ENCODE results near the gene SYT13.

The SYT13 gene

GRCh38 chr11:45285930-45286632 is at the start of gene SYT13:
Gene SYT13 (minus strand): TSS chr11:45286341. CDS start chr11:45286207, 134 bp downstream.
- TF ChIP-seq GATA3 (IDR thresholded peaks at IDR 0.05; ENCODE audit: low read depth, low read length) (no peak), GATA2 (IDR thresholded peaks at IDR 0.05; ENCODE audit: low read depth, low read length) (no peak)

GRCh38 chr11:45335434-45335833 is 49.3 kb upstream of the SYT13 start:
- no peak for TF ChIP-seq GATA3 (IDR thresholded peaks at IDR 0.05; ENCODE audit: low read depth, low read length)
- TF ChIP-seq GATA2 (IDR thresholded peaks at IDR 0.05; ENCODE audit: low read depth, low read length): no peak

- TF ChIP-seq GATA2 (IDR thresholded peaks at IDR 0.05; ENCODE audit: low read depth, low read length) (no peak), GATA3 (IDR thresholded peaks at IDR 0.05; ENCODE audit: low read depth, low read length) (no peak)
Measured at GRCh38 chr11:45334836-45335235, 48.7 kb upstream of the SYT13 start.

- TF ChIP-seq GATA3 (IDR thresholded peaks at IDR 0.05; ENCODE audit: low read depth, low read length) (no peak), GATA2 (IDR thresholded peaks at IDR 0.05; ENCODE audit: low read depth, low read length) (no peak)
Measured at GRCh38 chr11:45334410-45334809, 48.3 kb upstream of the SYT13 start.

GRCh38 chr11:45333001-45333971 is 47.1 kb upstream of the SYT13 start:
- no peak for TF ChIP-seq GATA2 (IDR thresholded peaks at IDR 0.05; ENCODE audit: low read depth, low read length)
- no peak for TF ChIP-seq GATA3 (IDR thresholded peaks at IDR 0.05; ENCODE audit: low read depth, low read length)

- no peak for TF ChIP-seq GATA2 (IDR thresholded peaks at IDR 0.05; ENCODE audit: low read depth, low read length)
- TF ChIP-seq GATA3 (IDR thresholded peaks at IDR 0.05; ENCODE audit: low read depth, low read length): no peak
Measured at GRCh38 chr11:45332276-45332934, 46.3 kb upstream of the SYT13 start.

GRCh38 chr11:45331839-45332238 is 45.7 kb upstream of the SYT13 start:
- TF ChIP-seq GATA2 (IDR thresholded peaks at IDR 0.05; ENCODE audit: low read depth, low read length): no peak
- no peak for TF ChIP-seq GATA3 (IDR thresholded peaks at IDR 0.05; ENCODE audit: low read depth, low read length)

GRCh38 chr11:45328726-45329125 is 42.6 kb upstream of the SYT13 start:
- no peak for TF ChIP-seq GATA2 (IDR thresholded peaks at IDR 0.05; ENCODE audit: low read depth, low read length)
- TF ChIP-seq GATA3 (IDR thresholded peaks at IDR 0.05; ENCODE audit: low read depth, low read length): no peak

GRCh38 chr11:45324459-45324858 is 38.3 kb upstream of the SYT13 start:
- no peak for TF ChIP-seq GATA3 (IDR thresholded peaks at IDR 0.05; ENCODE audit: low read depth, low read length)
- TF ChIP-seq GATA2 (IDR thresholded peaks at IDR 0.05; ENCODE audit: low read depth, low read length): no peak

- TF ChIP-seq GATA2 (IDR thresholded peaks at IDR 0.05; ENCODE audit: low read depth, low read length) (no peak), GATA3 (IDR thresholded peaks at IDR 0.05; ENCODE audit: low read depth, low read length) (no peak)
Measured at GRCh38 chr11:45323601-45324249, 37.6 kb upstream of the SYT13 start.

GRCh38 chr11:45322891-45323600 is 36.9 kb upstream of the SYT13 start:
- TF ChIP-seq GATA2 (IDR thresholded peaks at IDR 0.05; ENCODE audit: low read depth, low read length): no peak
- no peak for TF ChIP-seq GATA3 (IDR thresholded peaks at IDR 0.05; ENCODE audit: low read depth, low read length)

GRCh38 chr11:45322111-45322705 is 36.1 kb upstream of the SYT13 start:
- TF ChIP-seq GATA3 (IDR thresholded peaks at IDR 0.05; ENCODE audit: low read depth, low read length) (no peak), GATA2 (IDR thresholded peaks at IDR 0.05; ENCODE audit: low read depth, low read length) (no peak)

- TF ChIP-seq GATA2 (IDR thresholded peaks at IDR 0.05; ENCODE audit: low read depth, low read length) (no peak), GATA3 (IDR thresholded peaks at IDR 0.05; ENCODE audit: low read depth, low read length) (no peak)
Measured at GRCh38 chr11:45321669-45322068, 35.5 kb upstream of the SYT13 start.

All from SH-SY5Y (cell line).